HepG2 (cell line): ENCODE measurements around the gene BEND3. TPM values are rescaled to one million over a fixed set of nuclear protein-coding genes. Genes with fewer than 3 reads are reported as not detected.

Experiments
- ATAC-seq: fragments of 200-7000 bp; cut with Tn5 transposase; 3 replicates; pipeline ENCODE4 v1.9.1; 2020; ENCODE audit warnings: mild to moderate bottlenecking, moderate library complexity
- BruUV-seq: library from RNA; stranded (reverse); fragments of 400-500 nt; replicated peaks from 2 replicates; lab custom pipeline; 2021; lab: Mats Ljungman, UMichigan
- CTCF ChIA-PET: fragments of 300-600 bp; formaldehyde crosslinking; extraction: SDS; loops from one replicate; lab custom pipeline; 2021; ENCODE audit warnings: low total read pairs, inconsistent platforms, low intra/inter-chr PET ratio; lab: Yijun Ruan, JAX
- POLR2A ChIA-PET: fragments of 350-600 bp; sonication (Branson Sonifier 250); formaldehyde crosslinking; loops from one replicate; lab custom pipeline; 2020; ENCODE audit warnings: antibody characterized with exemption, inconsistent platforms; lab: Yijun Ruan, JAX
- DNase-seq: peaks from one replicate; pipeline ENCODE4 v3.0.0-alpha.2; 2015; ENCODE audit warnings: low spot score
- FAIRE-seq: peaks from 3 replicates; lab custom pipeline; 2011; peaks lifted over from hg19 to GRCh38; lab: Jason Lieb, UNC
- H2AFZ ChIP-seq: one replicate; pipeline ENCODE4 v1.6.1; 2011; ENCODE audit warnings: low read length, inconsistent platforms
- H3K27ac ChIP-seq: fragments of 300-600 bp; 3 replicates; pipeline ENCODE4 v1.8.0; 2011; ENCODE audit warnings: mixed run types, mild to moderate bottlenecking, mixed read lengths, low read length, inconsistent platforms; ENCODE audit not compliant: insufficient read depth; ENCODE audit errors: extremely low read length
- H3K27me3 ChIP-seq, 2 experiments: fragments of 200-600 bp in 1 of 2; 2 replicates in 1 of 2; 3 replicates in 1 of 2; pipeline versions ENCODE4 v1.6.0 to v1.8.0; 2011; ENCODE audit warnings: low read length in 2 of 2, mild to moderate bottlenecking in 2 of 2, moderate library complexity in 2 of 2, inconsistent platforms in 1 of 2; ENCODE audit not compliant: insufficient read depth in 2 of 2, control insufficient read depth in 1 of 2
- H3K36me3 ChIP-seq, 2 experiments: fragments of 200-600 bp in 1 of 2; replicated peaks in 1 of 2; 2 replicates in 1 of 2; 3 replicates in 1 of 2; pipeline versions ENCODE4 v1.5.1 to v1.8.0; 2011; ENCODE audit warnings: low read length in 2 of 2, inconsistent platforms in 1 of 2; ENCODE audit not compliant: insufficient read depth in 2 of 2, control insufficient read depth in 1 of 2
- H3K4me1 ChIP-seq: 2 replicates; pipeline ENCODE4 v1.5.1; 2012; ENCODE audit warnings: low read length, inconsistent platforms; ENCODE audit not compliant: insufficient read depth
- H3K4me2 ChIP-seq: 2 replicates; pipeline ENCODE4 v1.6.0; 2011; ENCODE audit warnings: low read depth, low read length, inconsistent platforms
- H3K4me3 ChIP-seq, 3 experiments: fragments of 200-600 bp in 1 of 3; sonication (generic), shearing (Covaris generic) in 1 of 3; replicated peaks in 1 of 3; 2 replicates each; pipeline ENCODE4 v1.5.1; 2011 to 2016; ENCODE audit warnings: low read length in 3 of 3, inconsistent platforms in 2 of 3, low read depth in 2 of 3, mild to moderate bottlenecking in 2 of 3, control low read depth in 1 of 3, mixed read lengths in 1 of 3; ENCODE audit not compliant: insufficient read depth in 1 of 3
- H3K79me2 ChIP-seq: one replicate; pipeline ENCODE4 v1.6.1; 2011; ENCODE audit warnings: low read length, inconsistent platforms; ENCODE audit not compliant: insufficient read depth
- H3K9ac ChIP-seq: 2 replicates; pipeline ENCODE4 v1.6.0; 2011; ENCODE audit warnings: mild to moderate bottlenecking, low read depth, low read length, inconsistent platforms; ENCODE audit not compliant: insufficient read depth
- H3K9me3 ChIP-seq: 2 replicates; pipeline ENCODE4 v1.5.1; 2012; ENCODE audit warnings: mild to moderate bottlenecking, low read length
- H4K20me1 ChIP-seq: 2 replicates; pipeline ENCODE4 v1.6.0; 2011; ENCODE audit warnings: inconsistent platforms, mild to moderate bottlenecking, low read length, moderate library complexity; ENCODE audit not compliant: insufficient read depth
- HMG20A ChIP-seq: IDR thresholded peaks from 2 replicates; pipeline ENCODE4 v1.6.1; 2016; ENCODE audit warnings: borderline replicate concordance
- HNRNPUL1 ChIP-seq: fragments of 200-400 bp; formaldehyde crosslinking; IDR thresholded peaks from 2 replicates; pipeline ENCODE4 v1.6.1; 2017; ENCODE audit warnings: low read depth, mild to moderate bottlenecking, low read length, moderate library complexity
- HOXA5 ChIP-seq: sonication (generic); formaldehyde crosslinking; IDR thresholded peaks from 2 replicates; pipeline ENCODE4 v1.4.0; 2020; ENCODE audit warnings: missing genetic modification reagents
- KDM1A ChIP-seq: IDR thresholded peaks from 2 replicates; pipeline ENCODE4 v1.6.1; 2016; ENCODE audit warnings: missing compliant biosample characterization
- KLF15 ChIP-seq: sonication (generic); formaldehyde crosslinking; IDR thresholded peaks from 2 replicates; pipeline ENCODE4 v1.8.1; 2023; ENCODE audit warnings: borderline replicate concordance, mild to moderate bottlenecking, inconsistent platforms, missing genetic modification reagents, mixed read lengths
- MXI1 ChIP-seq: IDR thresholded peaks from 3 replicates; pipeline ENCODE4 v1.6.1; 2012; ENCODE audit warnings: low read depth, low read length, inconsistent platforms, borderline replicate concordance
- NFRKB ChIP-seq: fragments of 450-650 bp; IDR thresholded peaks from 2 replicates; pipeline ENCODE4 v1.6.1; 2017
- NFYB ChIP-seq: sonication (generic); formaldehyde crosslinking; IDR thresholded peaks from 2 replicates; pipeline ENCODE4 v1.4.0; 2020; ENCODE audit warnings: missing genetic modification reagents
- NRL ChIP-seq: sonication (generic); formaldehyde crosslinking; IDR thresholded peaks from 2 replicates; pipeline ENCODE4 v1.5.0; 2020; ENCODE audit warnings: missing genetic modification reagents, mild to moderate bottlenecking, moderate library complexity, borderline replicate concordance
- PRMT3 ChIP-seq: sonication (generic); formaldehyde crosslinking; IDR thresholded peaks from 2 replicates; pipeline ENCODE4 v1.8.1; 2022; ENCODE audit warnings: low read depth, mild to moderate bottlenecking, moderate library complexity, missing genetic modification reagents, borderline replicate concordance
- RAD21 ChIP-seq: fragments of 450-650 bp; formaldehyde crosslinking; IDR thresholded peaks from 2 replicates; pipeline ENCODE4 v1.5.0; 2020; ENCODE audit warnings: mild to moderate bottlenecking
- SNAI1 ChIP-seq: sonication (generic); formaldehyde crosslinking; IDR thresholded peaks from 2 replicates; pipeline ENCODE4 v1.5.0; 2020; ENCODE audit warnings: mild to moderate bottlenecking, missing genetic modification reagents, borderline replicate concordance
- STAG1 ChIP-seq: sonication (generic); formaldehyde crosslinking; IDR thresholded peaks from 2 replicates; pipeline ENCODE4 v1.4.0; 2020; ENCODE audit warnings: missing genetic modification reagents
- ZBTB21 ChIP-seq: sonication (generic); formaldehyde crosslinking; IDR thresholded peaks from 2 replicates; pipeline ENCODE4 v1.4.0; 2020; ENCODE audit warnings: missing genetic modification reagents
- WGBS: methylation state at CpG from one replicate; pipeline ENCODE4 v1.1.6; 2017; ENCODE audit warnings: low lambda C conversion rate; 5-methylcytosine and 5-hydroxymethylcytosine counted together
- in situ Hi-C: cut with HindIII; loops from 2 replicates; pipeline ENCODE4 v1.10.0; 2017; ENCODE audit warnings: low pct_unique_long_range_greater_than_20kb; ENCODE audit not compliant: extremely low pct_ligation_motif_present
- intact Hi-C: fragments of 100-400 bp; cut with micrococcal nuclease; formaldehyde crosslinking; loops from one replicate; pipeline ENCODE4 v1.10.0; 2022; ENCODE audit not compliant: unreplicated experiment
- polyA plus RNA-seq, 8 experiments: library from polyadenylated mRNA; depleted of rRNA in 3 of 8; stranded (reverse) in 7 of 8; unstranded in 1 of 8; fragments of >200 nt; fragmentation: Illumina TruSeq in 4 of 8; extraction: Trizol in 4 of 8; gene quantifications; 2 replicates each; pipeline versions ENCODE4 v1.2.1 to v1.2.3, GENCODE V29; 2011 to 2016; ENCODE audit warnings: low read depth in 4 of 8, missing spikeins in 1 of 8, mixed read lengths in 1 of 8; ENCODE audit not compliant: insufficient read depth in 1 of 8
- total RNA-seq, 5 experiments: library from RNA; depleted of rRNA; stranded (reverse); fragments of >200 nt; fragmentation: Illumina TruSeq; extraction: Trizol; gene quantifications; 2 replicates each; pipeline ENCODE4 v1.2.3, GENCODE V29; 2016; ENCODE audit warnings: low read depth in 1 of 5
- TF ChIP-seq, protein P1 (sequence below): IDR thresholded peaks from 2 replicates; pipeline ENCODE4 v1.6.1; 2012; ENCODE audit warnings: low read depth, low read length, improper control_type of control experiment
- TF ChIP-seq, protein P2 (sequence below): sonication (generic); formaldehyde crosslinking; IDR thresholded peaks from 2 replicates; pipeline ENCODE4 v1.5.0; 2020; ENCODE audit warnings: mild to moderate bottlenecking, missing genetic modification reagents
- TF ChIP-seq, protein P3 (sequence below): sonication (generic); formaldehyde crosslinking; IDR thresholded peaks from 2 replicates; pipeline ENCODE4 v1.4.0; 2020; ENCODE audit warnings: missing genetic modification reagents, mild to moderate bottlenecking, borderline replicate concordance
- TF ChIP-seq, protein P4 (sequence below): sonication (generic); formaldehyde crosslinking; IDR thresholded peaks from 2 replicates; pipeline ENCODE4 v1.5.0; 2020; ENCODE audit warnings: mild to moderate bottlenecking, missing genetic modification reagents, moderate library complexity

BEND3 gene
- total and polyA plus RNA-seq, 2 of the 13 experiments (the other 11 are each of a cell fraction or from before 2014, with no cell fraction given): 1.4 to 5.8 TPM

DNA sequence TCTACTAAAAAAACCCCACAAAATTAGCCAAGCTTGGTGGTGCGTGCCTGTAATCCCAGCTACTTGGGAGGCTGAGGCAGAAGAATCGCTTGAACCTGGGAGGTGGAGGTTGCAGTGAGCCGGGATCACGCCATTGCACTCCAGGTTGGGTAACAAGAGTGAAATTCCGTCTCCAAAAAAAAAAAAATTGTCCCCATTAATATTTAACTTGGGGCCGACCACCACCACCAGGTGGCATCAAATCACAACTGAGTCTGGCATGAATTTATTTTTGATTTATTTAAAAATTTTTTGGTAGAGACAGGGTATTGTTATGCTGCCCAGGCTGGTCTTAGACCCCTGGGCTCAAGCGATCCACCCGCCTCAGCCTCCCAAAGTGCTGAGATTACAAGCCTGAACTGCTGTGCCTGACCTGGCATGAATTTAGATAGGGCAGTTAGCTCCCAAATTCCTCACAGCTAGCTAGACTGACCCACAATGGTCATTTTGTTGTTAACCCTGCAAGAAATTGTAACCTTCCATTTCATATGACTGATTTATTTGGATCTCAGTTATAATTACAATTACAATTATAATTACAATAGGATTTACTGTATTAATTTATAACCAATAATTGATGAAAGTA lies 17.1 kb upstream of the BEND3 start:
- H3K4me3 ChIP-seq: no peak overlapping the region
- H3K27me3 ChIP-seq: no peaks in the 10 kb centered on the region
- no peaks in the 10 kb centered on the region for H3K79me2 ChIP-seq
- in situ Hi-C loops: no loop called here
- BruUV-seq: no TSS peak
- H3K27ac ChIP-seq: no peak overlapping the region
- FAIRE-seq: no peak
- peak overlapping the region; percentile 18; the same call in 1 of the 2 replicates for H3K4me2 ChIP-seq
- WGBS: 36% methylated on average over 8 of the region's 8 CpGs
- H4K20me1 ChIP-seq: no peaks in the 10 kb centered on the region
- H3K4me1 ChIP-seq: peaks cover 42% of the 10 kb centered on the region
- peak; percentile 46 for DNase-seq
- intact Hi-C loops: no loop called here
- no peak overlapping the region for H3K9ac ChIP-seq
- no peaks in the 10 kb centered on the region for H3K9me3 ChIP-seq
- H3K36me3 ChIP-seq: no peaks in the 10 kb centered on the region
- no peak overlapping the region for H2AFZ ChIP-seq
- ChIA-PET POLR2A (interaction anchor here (1.5 kb wide), 1 partner anchor 17 kb away, joined by 4 read pairs; no protein-coding TSS in a partner anchor), CTCF (no interaction called here)
- peak; percentile 56 for ATAC-seq
- TF ChIP-seq, protein P1, sequence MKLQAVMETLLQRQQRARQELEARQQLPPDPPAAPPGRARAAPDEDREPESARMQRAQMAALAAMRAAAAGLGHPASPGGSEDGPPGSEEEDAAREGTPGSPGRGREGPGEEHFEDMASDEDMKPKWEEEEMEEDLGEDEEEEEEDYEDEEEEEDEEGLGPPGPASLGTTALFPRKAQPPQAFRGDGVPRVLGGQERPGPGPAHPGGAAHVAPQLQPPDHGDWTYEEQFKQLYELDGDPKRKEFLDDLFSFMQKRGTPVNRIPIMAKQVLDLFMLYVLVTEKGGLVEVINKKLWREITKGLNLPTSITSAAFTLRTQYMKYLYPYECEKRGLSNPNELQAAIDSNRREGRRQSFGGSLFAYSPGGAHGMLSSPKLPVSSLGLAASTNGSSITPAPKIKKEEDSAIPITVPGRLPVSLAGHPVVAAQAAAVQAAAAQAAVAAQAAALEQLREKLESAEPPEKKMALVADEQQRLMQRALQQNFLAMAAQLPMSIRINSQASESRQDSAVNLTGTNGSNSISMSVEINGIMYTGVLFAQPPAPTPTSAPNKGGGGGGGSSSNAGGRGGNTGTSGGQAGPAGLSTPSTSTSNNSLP: peak; percentile 33; the same call in 1 of the 2 replicates
- TF ChIP-seq NRL (CRISPR knock-in tag) (no peak), HOXA5 (CRISPR knock-in tag) (no peak), PRMT3 (no peak), KDM1A (no peak), SNAI1 (no peak), MXI1 (no peak), STAG1 (CRISPR knock-in tag) (peak; percentile 42), HNRNPUL1 (peak; percentile 81), ZBTB21 (CRISPR knock-in tag) (no peak), KLF15 (CRISPR knock-in tag) (no peak), RAD21 (peak; percentile 29; the same call in 1 of the 2 replicates), HMG20A (CRISPR knock-in tag) (no peak), NFYB (no peak), NFRKB (no peak)
- TF ChIP-seq, protein P2, sequence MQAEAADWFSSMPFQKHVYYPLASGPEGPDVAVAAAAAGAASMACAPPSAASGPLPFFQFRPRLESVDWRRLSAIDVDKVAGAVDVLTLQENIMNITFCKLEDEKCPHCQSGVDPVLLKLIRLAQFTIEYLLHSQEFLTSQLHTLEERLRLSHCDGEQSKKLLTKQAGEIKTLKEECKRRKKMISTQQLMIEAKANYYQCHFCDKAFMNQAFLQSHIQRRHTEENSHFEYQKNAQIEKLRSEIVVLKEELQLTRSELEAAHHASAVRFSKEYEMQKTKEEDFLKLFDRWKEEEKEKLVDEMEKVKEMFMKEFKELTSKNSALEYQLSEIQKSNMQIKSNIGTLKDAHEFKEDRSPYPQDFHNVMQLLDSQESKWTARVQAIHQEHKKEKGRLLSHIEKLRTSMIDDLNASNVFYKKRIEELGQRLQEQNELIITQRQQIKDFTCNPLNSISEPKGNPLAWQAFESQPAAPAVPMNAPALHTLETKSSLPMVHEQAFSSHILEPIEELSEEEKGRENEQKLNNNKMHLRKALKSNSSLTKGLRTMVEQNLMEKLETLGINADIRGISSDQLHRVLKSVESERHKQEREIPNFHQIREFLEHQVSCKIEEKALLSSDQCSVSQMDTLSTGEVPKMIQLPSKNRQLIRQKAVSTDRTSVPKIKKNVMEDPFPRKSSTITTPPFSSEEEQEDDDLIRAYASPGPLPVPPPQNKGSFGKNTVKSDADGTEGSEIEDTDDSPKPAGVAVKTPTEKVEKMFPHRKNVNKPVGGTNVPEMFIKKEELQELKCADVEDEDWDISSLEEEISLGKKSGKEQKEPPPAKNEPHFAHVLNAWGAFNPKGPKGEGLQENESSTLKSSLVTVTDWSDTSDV (CRISPR knock-in tag): no peak
- TF ChIP-seq, protein P3, sequence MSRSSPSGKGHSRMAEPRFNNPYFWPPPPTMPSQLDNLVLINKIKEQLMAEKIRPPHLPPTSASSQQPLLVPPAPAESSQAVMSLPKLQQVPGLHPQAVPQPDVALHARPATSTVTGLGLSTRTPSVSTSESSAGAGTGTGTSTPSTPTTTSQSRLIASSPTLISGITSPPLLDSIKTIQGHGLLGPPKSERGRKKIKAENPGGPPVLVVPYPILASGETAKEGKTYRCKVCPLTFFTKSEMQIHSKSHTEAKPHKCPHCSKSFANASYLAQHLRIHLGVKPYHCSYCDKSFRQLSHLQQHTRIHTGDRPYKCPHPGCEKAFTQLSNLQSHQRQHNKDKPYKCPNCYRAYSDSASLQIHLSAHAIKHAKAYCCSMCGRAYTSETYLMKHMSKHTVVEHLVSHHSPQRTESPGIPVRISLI (CRISPR knock-in tag): peak; percentile 90
- TF ChIP-seq, protein P4, sequence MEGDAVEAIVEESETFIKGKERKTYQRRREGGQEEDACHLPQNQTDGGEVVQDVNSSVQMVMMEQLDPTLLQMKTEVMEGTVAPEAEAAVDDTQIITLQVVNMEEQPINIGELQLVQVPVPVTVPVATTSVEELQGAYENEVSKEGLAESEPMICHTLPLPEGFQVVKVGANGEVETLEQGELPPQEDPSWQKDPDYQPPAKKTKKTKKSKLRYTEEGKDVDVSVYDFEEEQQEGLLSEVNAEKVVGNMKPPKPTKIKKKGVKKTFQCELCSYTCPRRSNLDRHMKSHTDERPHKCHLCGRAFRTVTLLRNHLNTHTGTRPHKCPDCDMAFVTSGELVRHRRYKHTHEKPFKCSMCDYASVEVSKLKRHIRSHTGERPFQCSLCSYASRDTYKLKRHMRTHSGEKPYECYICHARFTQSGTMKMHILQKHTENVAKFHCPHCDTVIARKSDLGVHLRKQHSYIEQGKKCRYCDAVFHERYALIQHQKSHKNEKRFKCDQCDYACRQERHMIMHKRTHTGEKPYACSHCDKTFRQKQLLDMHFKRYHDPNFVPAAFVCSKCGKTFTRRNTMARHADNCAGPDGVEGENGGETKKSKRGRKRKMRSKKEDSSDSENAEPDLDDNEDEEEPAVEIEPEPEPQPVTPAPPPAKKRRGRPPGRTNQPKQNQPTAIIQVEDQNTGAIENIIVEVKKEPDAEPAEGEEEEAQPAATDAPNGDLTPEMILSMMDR (CRISPR knock-in tag): peak; percentile 48
